ENCODE results near the gene FILIP1L.

The FILIP1L gene

GRCh38 chr3:99883693-99884092 lies 230.6 kb downstream of the FILIP1L start:
- Histone ChIP-seq H3K9me3 (no peaks in the 10 kb centered on the region), H3K4me3 (ENCODE audit: low read depth, low read length) (no peak overlapping the region), H3K27me3 (no peaks in the 10 kb centered on the region), H3K36me3 (no peaks in the 10 kb centered on the region), H3K4me1 (peaks cover 9% of the 10 kb centered on the region; the same call in 1 of the 2 replicates)
- TF ChIP-seq CTCF (IDR thresholded peaks at IDR 0.05; ENCODE audit: low read depth, low read length): no peak
- DNase-seq: no peak

GRCh38 chr3:99883138-99883461 lies 231.2 kb downstream of the FILIP1L start:
- Histone ChIP-seq H3K9me3 (no peaks in the 10 kb centered on the region), H3K27me3 (no peaks in the 10 kb centered on the region), H3K4me1 (peaks cover 9% of the 10 kb centered on the region; the same call in 1 of the 2 replicates), H3K36me3 (no peaks in the 10 kb centered on the region), H3K4me3 (ENCODE audit: low read depth, low read length) (no peak overlapping the region)
- no peak for TF ChIP-seq CTCF (IDR thresholded peaks at IDR 0.05; ENCODE audit: low read depth, low read length)
- DNase-seq: no peak

GRCh38 chr3:99882436-99883137 lies 231.7 kb downstream of the FILIP1L start:
- Histone ChIP-seq H3K9me3 (no peaks in the 10 kb centered on the region), H3K4me3 (ENCODE audit: low read depth, low read length) (no peak overlapping the region), H3K36me3 (no peaks in the 10 kb centered on the region)

GRCh38 chr3:99881121-99881524 lies 233.2 kb downstream of the FILIP1L start:
- H3K36me3 ChIP-seq: no peaks in the 10 kb centered on the region
- no peaks in the 10 kb centered on the region for H3K9me3 ChIP-seq
- H3K4me1 ChIP-seq: peaks cover 9% of the 10 kb centered on the region; the same call in 1 of the 2 replicates
- no peak overlapping the region for H3K4me3 ChIP-seq (ENCODE audit: low read depth, low read length)
- DNase-seq: no peak
- no peak for TF ChIP-seq CTCF (IDR thresholded peaks at IDR 0.05; ENCODE audit: low read depth, low read length)
- no peaks in the 10 kb centered on the region for H3K27me3 ChIP-seq

More at GRCh38 chr3:99882436-99883137, 231.7 kb downstream of the FILIP1L start:
- no peak for DNase-seq
- Histone ChIP-seq H3K4me1 (peaks cover 9% of the 10 kb centered on the region; the same call in 1 of the 2 replicates), H3K27me3 (no peaks in the 10 kb centered on the region)
- no peak for TF ChIP-seq CTCF (IDR thresholded peaks at IDR 0.05; ENCODE audit: low read depth, low read length)

GRCh38 chr3:99879275-99879674 lies 235.0 kb downstream of the FILIP1L start:
- Histone ChIP-seq H3K9me3 (no peaks in the 10 kb centered on the region), H3K36me3 (no peaks in the 10 kb centered on the region), H3K4me1 (peaks cover 9% of the 10 kb centered on the region; the same call in 1 of the 2 replicates), H3K27me3 (no peaks in the 10 kb centered on the region), H3K4me3 (ENCODE audit: low read depth, low read length) (no peak overlapping the region)
- DNase-seq: no peak
- TF ChIP-seq CTCF (IDR thresholded peaks at IDR 0.05; ENCODE audit: low read depth, low read length): no peak

- no peak for DNase-seq
- TF ChIP-seq CTCF (IDR thresholded peaks at IDR 0.05; ENCODE audit: low read depth, low read length): no peak
- Histone ChIP-seq H3K4me1 (peaks cover 7% of the 10 kb centered on the region; the same call in 1 of the 2 replicates), H3K36me3 (no peaks in the 10 kb centered on the region), H3K27me3 (no peaks in the 10 kb centered on the region), H3K4me3 (ENCODE audit: low read depth, low read length) (no peak overlapping the region), H3K9me3 (no peaks in the 10 kb centered on the region)
Measured at GRCh38 chr3:99878005-99878404, 236.3 kb downstream of the FILIP1L start.

All from BE2C (cell line).